GM10847 (cell line): ENCODE measurements around the gene CYP2U1.

ENCODE experiments used
- POLR2A ChIP-seq: IDR thresholded peaks from 2 replicates; pipeline ENCODE4 v1.6.1; 2011; ENCODE audit not compliant: insufficient read length; ENCODE audit errors: extremely low read depth

The CYP2U1 gene

DNA sequence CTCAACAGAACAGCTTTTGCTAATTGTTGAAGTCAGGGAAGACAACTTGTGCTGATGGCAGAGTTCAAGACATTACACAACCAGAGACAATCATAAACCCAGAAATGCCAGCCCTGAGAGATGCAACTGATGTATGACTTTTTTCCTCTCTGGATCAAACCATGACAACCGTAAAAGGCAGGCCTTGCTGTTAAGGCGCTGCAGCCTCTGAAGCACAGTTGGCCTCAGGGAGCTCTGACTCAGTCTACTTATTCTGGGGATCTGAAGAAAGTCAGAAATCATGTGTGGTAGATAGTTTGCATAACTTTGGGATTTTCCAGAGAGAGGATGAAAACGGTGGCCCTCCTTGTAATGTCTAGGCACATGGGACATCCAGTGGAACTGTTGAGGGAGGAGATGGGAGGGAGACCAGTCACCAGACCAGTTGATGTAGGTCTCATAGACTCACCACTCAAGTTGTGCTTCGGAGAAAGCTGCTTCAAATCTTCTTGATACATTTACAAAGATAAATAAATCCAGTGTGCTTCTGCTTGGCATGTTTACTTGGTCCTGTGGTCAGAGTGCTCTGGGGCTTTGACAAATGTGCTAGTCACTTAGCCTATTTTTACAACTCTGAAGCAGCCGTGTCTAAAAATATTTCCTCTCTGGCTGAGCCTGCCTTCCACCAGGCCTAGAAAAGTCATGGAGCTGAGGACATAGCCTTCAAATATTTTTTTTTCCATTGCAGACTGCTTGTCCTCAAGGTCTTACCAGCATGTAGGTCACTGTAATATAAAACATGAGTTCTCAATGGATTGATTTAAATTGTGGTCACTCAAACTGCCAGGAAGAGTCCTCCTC lies 65.8 kb downstream of the CYP2U1 start:
- TF ChIP-seq POLR2A = no peak

GRCh38 chr4:107997794-107998193 lies 66.4 kb downstream of the CYP2U1 start:
- TF ChIP-seq POLR2A = no peak

- no peak for TF ChIP-seq POLR2A
Observed at GRCh38 chr4:107999932-108000539, 68.7 kb downstream of the CYP2U1 start.

GRCh38 chr4:108001540-108002135 lies 70.3 kb downstream of the CYP2U1 start:
- TF ChIP-seq POLR2A = no peak
